SK-N-SH (cell line): ENCODE measurements around the gene SFXN5. TPM values are rescaled to one million over a fixed set of nuclear protein-coding genes. Genes with fewer than 3 reads are reported as not detected.

Experiments used
- CTCF ChIA-PET: fragments of 300-600, 350-600 bp; formaldehyde crosslinking; extraction: SDS; loops from one replicate; lab custom pipeline; 2021; lab: Yijun Ruan, JAX
- POLR2A ChIA-PET: fragments of 350-600 bp; sonication (Branson Sonifier 250); formaldehyde crosslinking; extraction: SDS; loops from one replicate; lab custom pipeline; 2020; ENCODE audit warnings: antibody characterized with exemption, inconsistent platforms; lab: Yijun Ruan, JAX
- DNase-seq: peaks from one replicate; pipeline ENCODE4 v3.0.0; 2012
- H2AFZ ChIP-seq: fragments of 200-600 bp; sonication (generic); 2 replicates; pipeline ENCODE4 v1.8.1; 2016; ENCODE audit warnings: antibody characterized with exemption, mild to moderate bottlenecking, low read depth
- H3F3A ChIP-seq: fragments of 200-600 bp; sonication (generic); replicated peaks from 2 replicates; pipeline ENCODE3; 2016; ENCODE audit warnings: antibody characterized with exemption, mild to moderate bottlenecking; ENCODE audit not compliant: insufficient read depth
- H3K27ac ChIP-seq, 2 experiments: fragments of 200-500 bp in 1 of 2; fragments of 200-600 bp in 1 of 2; sonication (Bioruptor generic) in 1 of 2; sonication (generic), shearing (Covaris generic) in 1 of 2; 2 replicates each; pipeline versions ENCODE4 v1.5.1 to v1.6.1; 2014 to 2016; ENCODE audit warnings: low read depth in 2 of 2, inconsistent platforms in 1 of 2, low read length in 1 of 2, mild to moderate bottlenecking in 1 of 2, mixed read lengths in 1 of 2
- H3K27me3 ChIP-seq: fragments of 200-600 bp; sonication (generic), shearing (Covaris generic); 2 replicates; pipeline ENCODE4 v1.6.1; 2016; ENCODE audit warnings: mixed run types; ENCODE audit not compliant: insufficient read depth
- H3K36me3 ChIP-seq, 2 experiments: fragments of 200-500 bp in 1 of 2; fragments of 200-600 bp in 1 of 2; sonication (Bioruptor generic) in 1 of 2; sonication (generic) in 1 of 2; replicated peaks in 1 of 2; 2 replicates each; pipeline versions ENCODE3 to v1.5.1; 2014 to 2016; ENCODE audit warnings: low read length in 1 of 2, mild to moderate bottlenecking in 1 of 2; ENCODE audit not compliant: insufficient read depth in 2 of 2, control insufficient read depth in 1 of 2
- H3K4me1 ChIP-seq, 2 experiments: fragments of 200-500 bp in 1 of 2; fragments of 200-600 bp in 1 of 2; sonication (Bioruptor generic) in 1 of 2; sonication (generic), shearing (Covaris generic) in 1 of 2; 2 replicates each; pipeline versions ENCODE4 v1.5.1 to v1.6.1; 2014 to 2016; ENCODE audit warnings: low read depth in 1 of 2, low read length in 1 of 2, mixed run types in 1 of 2; ENCODE audit not compliant: insufficient read depth in 2 of 2, control insufficient read depth in 1 of 2
- H3K4me2 ChIP-seq: fragments of 200-600 bp; sonication (generic), shearing (Covaris generic); 2 replicates; pipeline ENCODE4 v1.6.1; 2017; ENCODE audit warnings: mixed run types
- H3K4me3 ChIP-seq, 2 experiments: fragments of 200-500 bp in 1 of 2; fragments of 200-600 bp in 1 of 2; sonication (Bioruptor generic) in 1 of 2; sonication (generic), shearing (Covaris generic) in 1 of 2; 2 replicates each; pipeline versions ENCODE4 v1.5.1 to v1.8.1; 2014 to 2016; ENCODE audit warnings: low read depth in 2 of 2, inconsistent platforms in 1 of 2, low read length in 1 of 2, mild to moderate bottlenecking in 1 of 2, mixed read lengths in 1 of 2, moderate library complexity in 1 of 2
- H3K79me2 ChIP-seq: fragments of 200-600 bp; sonication (generic); 2 replicates; pipeline ENCODE4 v1.8.1; 2017; ENCODE audit warnings: mild to moderate bottlenecking; ENCODE audit not compliant: insufficient read depth
- H3K9ac ChIP-seq: fragments of 200-600 bp; sonication (generic); 2 replicates; pipeline ENCODE4 v1.6.1; 2017; ENCODE audit warnings: mixed run types
- H3K9me2 ChIP-seq: fragments of 200-600 bp; sonication (generic); 2 replicates; pipeline ENCODE4 v1.6.1; 2017; ENCODE audit warnings: mixed run types
- H3K9me3 ChIP-seq: fragments of 200-600 bp; sonication (generic); 2 replicates; pipeline ENCODE4 v1.6.1; 2017; ENCODE audit warnings: mixed run types, mild to moderate bottlenecking, moderate library complexity
- H4K20me1 ChIP-seq: fragments of 200-600 bp; sonication (generic); 2 replicates; pipeline ENCODE4 v1.6.1; 2017; ENCODE audit warnings: mild to moderate bottlenecking, mixed run types; ENCODE audit not compliant: insufficient read depth
- CHD2 ChIP-seq: fragments of 150-350 bp; IDR thresholded peaks from 2 replicates; pipeline ENCODE4 v1.6.1; 2018; ENCODE audit warnings: low read length; ENCODE audit not compliant: partially characterized antibody
- CTCF ChIP-seq: fragments of 200-600 bp; sonication (generic); IDR thresholded peaks from 2 replicates; pipeline ENCODE4 v1.6.1; 2017; ENCODE audit warnings: antibody characterized with exemption, mild to moderate bottlenecking, moderate library complexity
- EP300 ChIP-seq, 2 experiments: IDR thresholded peaks; 2 replicates each; pipeline versions ENCODE4 v1.4.0 to v1.6.1; 2012; ENCODE audit warnings: borderline replicate concordance in 1 of 2, low read depth in 1 of 2, low read length in 1 of 2
- EZH2phosphoT487 ChIP-seq: fragments of 200-600 bp; sonication (generic); IDR thresholded peaks from 2 replicates; pipeline ENCODE4 v1.6.1; 2017; ENCODE audit warnings: low read depth, mixed run types, mild to moderate bottlenecking, antibody characterized with exemption, moderate library complexity, borderline replicate concordance
- FOXM1 ChIP-seq: IDR thresholded peaks from 2 replicates; pipeline ENCODE4 v1.4.0; 2012; ENCODE audit warnings: low read depth, mild to moderate bottlenecking
- JUND ChIP-seq: IDR thresholded peaks from 2 replicates; pipeline ENCODE4 v1.4.0; 2012
- MAX ChIP-seq: IDR thresholded peaks from 2 replicates; pipeline ENCODE4 v1.4.0; 2012; ENCODE audit warnings: low read depth
- MEF2A ChIP-seq: IDR thresholded peaks from 2 replicates; pipeline ENCODE4 v1.4.0; 2012; ENCODE audit warnings: low read depth, borderline replicate concordance
- MXI1 ChIP-seq: IDR thresholded peaks from 2 replicates; pipeline ENCODE4 v1.6.1; 2012; ENCODE audit warnings: mild to moderate bottlenecking, low read depth, low read length, improper control_type of control experiment
- NFIC ChIP-seq: IDR thresholded peaks from 2 replicates; pipeline ENCODE4 v1.4.0; 2012; ENCODE audit warnings: borderline replicate concordance
- NRF1 ChIP-seq: IDR thresholded peaks from 2 replicates; pipeline ENCODE4 v1.6.1; 2012; ENCODE audit warnings: low read depth, mild to moderate bottlenecking, low read length
- RAD21 ChIP-seq: IDR thresholded peaks from 2 replicates; pipeline ENCODE4 v1.6.1; 2012; ENCODE audit warnings: mild to moderate bottlenecking, low read length
- RXRA ChIP-seq: IDR thresholded peaks from 2 replicates; pipeline ENCODE4 v1.4.0; 2012; ENCODE audit warnings: low read depth, mild to moderate bottlenecking, borderline replicate concordance
- SIN3A ChIP-seq: IDR thresholded peaks from 2 replicates; pipeline ENCODE4 v1.6.1; 2012; ENCODE audit warnings: low read depth, mild to moderate bottlenecking, low read length, moderate library complexity, borderline replicate concordance
- TAF1 ChIP-seq: IDR thresholded peaks from 2 replicates; pipeline ENCODE4 v1.6.1; 2012; ENCODE audit warnings: low read depth, mild to moderate bottlenecking, low read length, moderate library complexity, borderline replicate concordance
- TCF12 ChIP-seq: IDR thresholded peaks from 2 replicates; pipeline ENCODE4 v1.4.0; 2012
- TEAD4 ChIP-seq: IDR thresholded peaks from 2 replicates; pipeline ENCODE4 v1.4.0; 2012; ENCODE audit warnings: mild to moderate bottlenecking, borderline replicate concordance; ENCODE audit not compliant: insufficient read depth
- USF1 ChIP-seq: IDR thresholded peaks from 2 replicates; pipeline ENCODE4 v1.4.0; 2012; ENCODE audit warnings: low read depth, borderline replicate concordance
- USF2 ChIP-seq: fragments of 150-350 bp; IDR thresholded peaks from 2 replicates; pipeline ENCODE4 v1.6.1; 2017; ENCODE audit warnings: antibody characterized with exemption, low read length, low read depth, borderline replicate concordance
- ZBTB33 ChIP-seq: IDR thresholded peaks from 2 replicates; pipeline ENCODE4 v1.4.0; 2012; ENCODE audit warnings: low read depth, borderline replicate concordance
- WGBS: methylation state at CpG from one replicate; pipeline ENCODE4 v1.1.6; 2017; ENCODE audit warnings: low lambda C conversion rate; 5-methylcytosine and 5-hydroxymethylcytosine counted together
- polyA plus RNA-seq, 3 experiments: library from polyadenylated mRNA; depleted of rRNA; stranded (reverse); fragments of >200 nt; gene quantifications; 2 replicates each; pipeline ENCODE4 v1.2.3, GENCODE V29; 2012

SFXN5 gene
- polyA plus RNA-seq, 1 of the 3 experiments (the other 2 are of a cell fraction): 9.9 TPM

GRCh38 chr2:72911256-72911655 lies 160.3 kb downstream of the SFXN5 start:
- H3K9ac ChIP-seq: no peak overlapping the region
- H2AFZ ChIP-seq: no peak overlapping the region
- H3F3A ChIP-seq: no peaks in the 10 kb centered on the region
- H3K79me2 ChIP-seq: no peaks in the 10 kb centered on the region
- 0% methylated on average over 1 of the region's 1 CpG for WGBS
- H3K9me3 ChIP-seq: no peaks in the 10 kb centered on the region
- H3K4me3 ChIP-seq: no peak overlapping the region
- H3K36me3 ChIP-seq: no peaks in the 10 kb centered on the region
- no peak overlapping the region for H3K4me2 ChIP-seq
- H4K20me1 ChIP-seq: 0 out of 2 replicates have a peak, but pooled peaks cover 14% of the 10 kb centered on the region
- H3K27ac ChIP-seq: no peak overlapping the region
- ChIA-PET POLR2A (no interaction called here), CTCF (interaction anchor here (0.9 to 3.7 kb wide), 4 partner anchors 16 to 63 kb away, joined by 4 to 18 read pairs (median 4); partner anchors contain the start of gene SPR)
- TF ChIP-seq MXI1 (no peak), RAD21 (no peak), FOXM1 (no peak), ZBTB33 (no peak), JUND (no peak), TEAD4 (no peak), RXRA (no peak), SIN3A (no peak), USF2 (no peak), MEF2A (no peak), NFIC (no peak), EP300 (IDR thresholded peaks at IDR 0.05; ENCODE audit: borderline replicate concordance in 1 of 2, low read depth in 1 of 2, low read length in 1 of 2) (no peak)
- no peak for DNase-seq
- no peaks in the 10 kb centered on the region for H3K9me2 ChIP-seq
- peaks cover 83% of the 10 kb centered on the region for H3K27me3 ChIP-seq
- H3K4me1 ChIP-seq: peaks cover 0 to 2% of the 10 kb centered on the region in 2 experiments; a peak in 1 of 4 replicates

GRCh38 chr2:72908741-72909140 lies 162.8 kb downstream of the SFXN5 start:
- Histone ChIP-seq H3F3A (no peaks in the 10 kb centered on the region), H3K4me1 (no peaks in the 10 kb centered on the region), H3K79me2 (no peaks in the 10 kb centered on the region), H3K27ac (no peak overlapping the region), H4K20me1 (no peaks in the 10 kb centered on the region), H2AFZ (no peak overlapping the region), H3K4me2 (no peak overlapping the region), H3K9ac (no peak overlapping the region), H3K9me2 (no peaks in the 10 kb centered on the region), H3K4me3 (no peak overlapping the region), H3K36me3 (no peaks in the 10 kb centered on the region), H3K27me3 (peaks cover 77% of the 10 kb centered on the region), H3K9me3 (no peaks in the 10 kb centered on the region)
- ChIA-PET CTCF (interaction anchor here (1.0 to 3.7 kb wide), 4 partner anchors 16 to 47 kb away, joined by 3 to 18 read pairs (median 4); partner anchors contain the start of gene SPR), POLR2A (no interaction called here)
- TF ChIP-seq TAF1 (no peak), JUND (no peak), USF1 (no peak), CHD2 (no peak), MAX (no peak), EP300 (IDR thresholded peaks at IDR 0.05; ENCODE audit: borderline replicate concordance in 1 of 2, low read depth in 1 of 2, low read length in 1 of 2) (no peak), CTCF (no peak), EZH2phosphoT487 (no peak), NRF1 (no peak), TCF12 (no peak)
- WGBS: 10% methylated on average over 3 of the region's 3 CpGs
- no peak for DNase-seq
